Activated B cell treated with CpG ODN at 0.5 μM for 24 hours (primary cell): ENCODE measurements around the gene PPM1K. TPM values are rescaled to one million over a fixed set of nuclear protein-coding genes. Genes with fewer than 3 reads are reported as not detected.

Experiments used
- ATAC-seq: fragments of 200-7000 bp; cut with Tn5 transposase; one replicate; pipeline ENCODE4 v1.10.0; 2021; ENCODE audit warnings: low read depth, mild to moderate bottlenecking, moderate library complexity
- CTCF ChIA-PET: fragments of 350-600 bp; sonication (Branson Sonifier 250); formaldehyde crosslinking; loops from one replicate; lab custom pipeline; 2021; ENCODE audit warnings: antibody characterized with exemption; lab: Charles Lee
- POLR2A ChIA-PET: fragments of 350-600 bp; sonication (Branson Sonifier 250); formaldehyde crosslinking; loops from one replicate; lab custom pipeline; 2021; ENCODE audit warnings: antibody characterized with exemption; lab: Charles Lee
- DNase-seq: peaks from one replicate; pipeline ENCODE4 v3.0.0; 2022
- H3K27ac Mint-ChIP-seq: one replicate; pipeline ENCODE4 v1.8.0; 2020; ENCODE audit warnings: mixed read lengths
- H3K27me3 Mint-ChIP-seq: one replicate; pipeline ENCODE4 v1.8.0; 2021; ENCODE audit warnings: mixed read lengths
- H3K36me3 Mint-ChIP-seq: one replicate; pipeline ENCODE4 v1.8.0; 2021; ENCODE audit warnings: low read depth, mixed read lengths
- H3K4me1 Mint-ChIP-seq: one replicate; pipeline ENCODE4 v1.8.0; 2021; ENCODE audit warnings: mixed read lengths
- H3K4me3 Mint-ChIP-seq: one replicate; pipeline ENCODE4 v1.8.0; 2020; ENCODE audit warnings: mild to moderate bottlenecking, mixed read lengths
- H3K9me3 Mint-ChIP-seq: one replicate; pipeline ENCODE4 v1.8.0; 2020; ENCODE audit warnings: mixed read lengths
- CTCF ChIP-seq: fragments of 200-600 bp; IDR thresholded peaks from one replicate; pipeline ENCODE4 v1.8.0; 2022; ENCODE audit warnings: antibody characterized with exemption, mild to moderate bottlenecking
- intact Hi-C: fragments of 100-400 bp; cut with micrococcal nuclease; formaldehyde crosslinking; loops from one replicate; pipeline ENCODE4 v1.15.1; 2024
- total RNA-seq: library from RNA; stranded (reverse); gene quantifications from 2 replicates; pipeline ENCODE4 v1.2.3, GENCODE V29; 2022

The PPM1K gene
- total RNA-seq, 1 donor from 2014 or later: 76.6 TPM

DNA sequence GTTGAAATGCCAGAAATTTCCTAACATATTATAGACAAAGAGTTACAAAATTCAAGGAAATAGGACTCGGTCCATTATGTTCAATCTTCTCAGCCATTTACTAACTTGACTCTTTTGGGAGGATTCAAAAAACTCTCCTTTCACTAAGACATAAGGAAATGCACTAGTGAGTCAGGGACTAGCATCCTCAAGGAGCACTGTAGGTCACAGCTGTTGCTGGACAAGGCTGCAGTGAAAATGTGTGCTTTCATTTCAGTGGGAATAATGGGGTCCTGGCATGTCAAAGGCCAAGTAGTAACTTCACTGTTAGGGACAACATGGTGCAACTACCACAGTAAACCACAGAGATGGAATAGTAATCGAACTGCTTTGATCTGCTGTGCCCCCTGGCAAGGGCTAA is 69.0 kb downstream of the PPM1K start:
- ChIA-PET POLR2A (no interaction called here), CTCF (interaction anchor here (1.5 to 5.2 kb wide), 2 partner anchors 8 to 298 kb away, joined by 6 to 201 read pairs; no protein-coding TSS in a partner anchor)
- H3K27ac Mint-ChIP-seq: no peak overlapping the region
- no peaks in the 10 kb centered on the region for H3K36me3 Mint-ChIP-seq
- ATAC-seq (no peak), DNase-seq (no peak)
- no peaks in the 10 kb centered on the region for H3K9me3 Mint-ChIP-seq
- H3K4me1 Mint-ChIP-seq: peaks cover 3% of the 10 kb centered on the region
- H3K4me3 Mint-ChIP-seq: no peak overlapping the region
- intact Hi-C loops: loop anchor here (10.0 kb wide), 1 partner anchor 1721 kb away; no protein-coding TSS in a partner anchor
- TF ChIP-seq CTCF: no peak
- peaks cover 2% of the 10 kb centered on the region for H3K27me3 Mint-ChIP-seq

DNA sequence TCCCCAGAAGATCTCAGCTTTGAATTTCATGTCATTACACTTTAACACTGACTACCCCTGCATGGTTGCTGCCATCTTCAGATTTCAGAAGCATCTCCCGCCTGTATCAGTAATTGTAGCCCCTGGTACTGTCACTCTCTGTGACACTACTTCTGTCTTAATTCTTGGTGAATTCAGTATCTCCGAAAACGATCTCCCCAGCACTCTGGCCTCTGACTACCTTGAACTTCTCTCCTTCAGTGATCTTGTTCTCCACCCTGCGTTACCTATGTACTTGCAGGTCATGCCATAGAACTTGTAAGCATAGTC is 72.2 kb downstream of the PPM1K start:
- POLR2A ChIA-PET: interaction anchor here (1.1 kb wide), 1 partner anchor 179 kb away, joined by 6 read pairs; no protein-coding TSS in a partner anchor
- H3K27me3 Mint-ChIP-seq: peaks cover 6% of the 10 kb centered on the region

DNA sequence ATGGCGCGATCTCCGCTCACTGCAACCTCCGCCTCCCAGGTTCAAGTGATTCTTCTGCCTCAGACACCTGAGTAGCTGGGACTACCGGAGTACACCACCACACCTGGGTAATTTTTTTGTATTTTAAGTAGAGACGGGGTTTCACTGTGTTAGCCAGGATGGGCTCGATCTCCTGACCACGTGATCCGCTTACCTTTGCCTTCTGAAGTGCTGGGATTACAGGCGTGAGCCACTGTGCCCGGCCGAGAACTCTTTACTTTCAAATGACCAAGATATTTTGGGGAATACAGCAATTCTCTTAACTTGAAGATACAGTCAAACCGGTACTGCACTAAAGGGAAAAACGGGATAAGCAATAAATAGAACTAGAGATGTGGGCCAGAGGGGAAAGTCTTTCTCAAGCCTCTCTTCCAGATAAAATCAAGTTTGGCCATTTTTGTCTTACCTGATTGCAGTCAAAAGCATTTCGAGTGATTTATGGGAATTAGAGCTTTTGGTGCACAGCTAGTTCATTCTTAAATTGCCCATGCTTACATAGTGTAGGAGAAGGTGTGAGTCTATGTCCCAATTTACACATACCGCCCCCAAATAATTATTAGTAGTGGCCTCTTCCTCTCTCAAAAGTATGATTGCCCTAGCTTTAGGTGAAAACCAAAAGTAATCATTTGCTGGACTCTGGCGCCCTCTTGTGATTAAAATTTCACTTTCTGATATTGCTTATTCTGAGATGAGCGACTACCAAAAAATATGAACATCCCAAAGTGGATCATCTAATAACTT is 72.7 kb downstream of the PPM1K start:
- Mint-ChIP-seq H3K4me1 (no peaks in the 10 kb centered on the region), H3K36me3 (no peaks in the 10 kb centered on the region), H3K4me3 (no peak overlapping the region), H3K27me3 (peaks cover 7% of the 10 kb centered on the region), H3K27ac (no peak overlapping the region), H3K9me3 (no peaks in the 10 kb centered on the region)
- ChIA-PET POLR2A (interaction anchor here (0.9 to 1.1 kb wide), 2 partner anchors 178 to 312 kb away, joined by 6 to 9 read pairs; partner anchors contain the start of gene PYURF), CTCF (interaction anchor here (0.8 to 4.3 kb wide), 22 partner anchors 14 to 533 kb away, joined by 3 to 64 read pairs (median 4); partner anchors contain the start of gene SPP1)
- peak; percentile 37 for ATAC-seq
- peak; percentile 21 for TF ChIP-seq CTCF
- DNase-seq: no peak
- intact Hi-C loops: loop anchor here (1.0 to 10.0 kb wide), 7 partner anchors 178 to 1717 kb away; no protein-coding TSS in a partner anchor

More for the DNA sequence above, 72.2 kb downstream of the PPM1K start:
- DNase-seq (no peak), ATAC-seq (no peak)
- TF ChIP-seq CTCF: no peak
- CTCF ChIA-PET: interaction anchor here (0.8 to 4.3 kb wide), 19 partner anchors 14 to 533 kb away, joined by 3 to 64 read pairs (median 4); partner anchors contain the start of gene SPP1
- no peak overlapping the region for H3K27ac Mint-ChIP-seq
- H3K36me3 Mint-ChIP-seq: no peaks in the 10 kb centered on the region
- H3K4me1 Mint-ChIP-seq: no peaks in the 10 kb centered on the region
- intact Hi-C loops: loop anchor here (1.0 to 10.0 kb wide), 6 partner anchors 179 to 1717 kb away; no protein-coding TSS in a partner anchor
- no peaks in the 10 kb centered on the region for H3K9me3 Mint-ChIP-seq
- H3K4me3 Mint-ChIP-seq: no peak overlapping the region

- no peak overlapping the region for H3K27ac Mint-ChIP-seq
- H3K9me3 Mint-ChIP-seq: no peaks in the 10 kb centered on the region
- H3K27me3 Mint-ChIP-seq: peaks cover 8% of the 10 kb centered on the region
- ATAC-seq (no peak), DNase-seq (no peak)
- POLR2A ChIA-PET: no interaction called here
- CTCF ChIA-PET: interaction anchor here (1.0 to 1.9 kb wide), 3 partner anchors 8 to 175 kb away, joined by 3 to 6 read pairs (median 3); no protein-coding TSS in a partner anchor
- H3K4me3 Mint-ChIP-seq: no peak overlapping the region
- no peak for TF ChIP-seq CTCF
- intact Hi-C loops: no loop called here
- H3K36me3 Mint-ChIP-seq: no peaks in the 10 kb centered on the region
- no peaks in the 10 kb centered on the region for H3K4me1 Mint-ChIP-seq
These were observed 76.2 kb downstream of the PPM1K start for GRCh38 chr4:88208156-88208555.

Other genes starting within 250 kb of the PPM1K start
- gene ABCG2, start 125.9 kb downstream of the PPM1K start, total RNA-seq: 0.13 and 0.20 TPM in 2 replicates
- gene HERC6, start 94.3 kb upstream of the PPM1K start, total RNA-seq: 11.4 and 12.2 TPM in 2 replicates
- gene HERC5, start 172.6 kb upstream of the PPM1K start, total RNA-seq: 4.2 and 4.8 TPM in 2 replicates
- gene PYURF, start 239.2 kb upstream of the PPM1K start, total RNA-seq: 42.2 and 48.3 TPM in 2 replicates